GM18870 (cell line): ENCODE data around the gene ARMS2.

Source experiments
- ATAC-seq: cut with Tn5 transposase; IDR thresholded peaks from one replicate; pipeline ENCODE4 v1.9.1; 2021; ENCODE audit warnings: moderate library complexity; ENCODE audit not compliant: unreplicated experiment

The ARMS2 gene

DNA sequence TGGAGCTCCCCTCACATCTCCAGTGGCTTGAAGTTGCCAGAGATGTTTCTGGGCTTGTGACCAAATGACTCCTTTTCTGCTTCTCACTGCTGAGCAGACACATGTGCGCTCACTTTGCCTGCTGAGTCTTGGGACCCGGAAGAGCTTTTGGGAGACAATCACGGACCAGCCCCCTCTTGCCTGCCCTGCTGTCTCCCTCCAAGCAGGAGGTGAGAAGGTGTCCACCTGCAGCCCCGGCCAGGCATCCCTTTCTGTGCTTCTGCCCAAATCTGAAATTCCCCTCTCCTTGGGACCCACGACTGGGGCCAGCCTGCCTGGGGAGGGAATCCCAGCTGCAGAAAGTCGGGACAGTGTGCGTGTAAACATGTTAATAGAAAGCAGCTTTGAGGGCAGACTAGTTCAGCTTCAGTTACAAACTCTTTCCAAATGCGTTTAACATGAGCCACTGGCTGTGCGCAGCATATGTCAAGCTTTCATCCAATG is 38.6 kb downstream of the ARMS2 start:
- no peak for ATAC-seq

- ATAC-seq: no peak
Measured at GRCh38 chr10:122493761-122494160, 39.3 kb downstream of the ARMS2 start.

- no peak for ATAC-seq
Measured at GRCh38 chr10:122494173-122494820, 39.8 kb downstream of the ARMS2 start.

DNA sequence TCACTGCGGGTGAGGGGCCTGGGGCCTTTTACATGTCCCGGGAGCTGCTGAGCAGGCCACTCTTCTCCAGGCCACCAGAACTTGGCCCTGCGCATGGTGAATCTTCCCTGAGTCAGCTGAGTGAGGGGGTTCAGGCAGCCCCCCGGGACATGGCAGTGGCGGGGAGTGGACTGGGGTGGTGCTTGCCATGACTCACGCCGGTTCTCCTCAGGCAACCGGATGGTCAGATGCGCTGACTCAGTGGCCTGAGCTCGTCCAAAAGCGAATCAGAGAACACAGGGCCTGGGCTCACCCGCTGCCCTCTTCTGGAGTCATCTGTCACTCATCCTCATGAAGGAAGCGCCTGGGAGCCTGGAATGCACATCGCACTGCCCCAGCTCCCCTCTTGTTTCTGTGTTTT is 40.4 kb downstream of the ARMS2 start:
- ATAC-seq: no peak

DNA sequence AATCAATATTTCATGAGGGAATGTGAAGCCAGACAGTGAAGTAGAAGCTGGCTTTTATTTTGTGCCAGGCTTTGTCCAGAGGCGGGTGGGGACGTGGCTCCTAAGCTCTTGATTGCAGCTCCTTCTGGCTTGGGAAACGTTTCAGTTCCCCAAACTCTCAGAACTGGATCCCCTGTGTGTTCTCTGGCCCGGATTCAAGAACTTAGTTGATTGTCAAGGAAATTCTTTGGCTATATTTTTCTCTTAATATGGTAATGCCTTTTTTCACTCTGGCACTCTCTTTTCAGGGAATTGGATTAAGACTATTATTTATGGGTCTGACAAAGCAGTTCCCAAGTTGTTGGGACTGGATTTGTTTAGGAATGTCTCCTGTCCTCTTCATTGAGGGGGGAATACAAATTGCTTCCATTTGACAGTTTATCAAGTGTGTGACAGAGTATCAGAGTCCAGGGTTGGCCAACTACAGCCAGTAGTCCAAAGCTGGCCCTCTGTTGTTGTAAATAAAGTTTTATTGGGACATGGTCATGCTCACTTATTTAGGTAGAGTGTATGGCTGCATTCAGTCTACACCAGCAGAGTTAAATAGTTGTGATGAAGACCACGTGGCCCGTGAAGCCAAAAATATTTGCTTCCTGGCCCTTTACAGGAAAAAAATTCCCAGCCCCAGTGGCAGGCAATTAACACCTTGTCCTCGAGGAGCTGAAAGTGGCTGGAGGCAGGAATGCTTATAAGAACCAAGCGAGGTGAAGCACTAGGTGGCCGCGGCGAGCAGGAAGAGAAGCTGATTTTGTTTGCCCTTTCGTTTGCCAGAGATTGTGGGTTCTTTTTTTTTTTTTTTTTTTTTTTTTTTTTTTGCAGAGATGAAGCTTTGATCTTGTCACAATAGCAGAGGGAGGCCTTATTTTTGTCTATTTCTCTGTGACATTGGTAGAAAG is 41.2 kb downstream of the ARMS2 start:
- ATAC-seq: no peak

DNA sequence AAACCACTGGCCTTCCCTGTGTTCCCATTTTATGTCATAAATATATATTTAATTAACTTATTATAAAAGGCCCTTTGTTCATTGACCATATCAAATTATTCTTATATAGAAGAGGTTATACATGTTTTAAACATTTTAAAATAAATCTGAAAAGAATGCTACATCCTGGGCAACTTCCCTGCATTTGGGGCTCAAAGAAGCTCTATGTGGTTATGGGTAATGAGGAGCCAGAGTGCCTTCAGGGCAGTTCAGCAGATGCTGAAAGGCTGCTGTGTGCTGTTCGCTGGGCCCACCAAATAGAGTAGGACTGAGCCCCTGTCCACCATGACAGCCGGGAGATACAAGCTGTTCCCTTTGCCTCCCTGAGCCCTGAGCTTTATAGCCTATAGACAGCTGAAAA is 42.8 kb downstream of the ARMS2 start:
- no peak for ATAC-seq

DNA sequence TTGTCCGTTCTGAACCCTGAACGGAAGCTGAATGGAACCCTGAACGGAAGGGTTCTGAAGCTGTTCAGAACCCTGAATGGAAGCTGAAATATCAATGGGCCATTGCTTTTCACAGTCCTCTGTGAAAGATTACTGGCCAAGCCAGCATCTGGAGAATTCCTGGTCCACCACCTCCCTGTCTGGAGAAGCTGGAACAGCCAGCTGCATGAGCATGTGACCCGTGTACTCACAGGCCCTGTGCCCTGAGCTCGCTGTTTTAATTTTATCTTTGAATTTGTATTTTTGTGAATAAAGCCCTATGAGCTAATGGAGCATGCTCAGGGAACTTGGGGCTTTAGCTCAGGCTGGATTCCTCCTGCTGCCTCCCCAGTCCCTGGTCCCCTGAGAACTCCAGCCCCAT is 44.1 kb downstream of the ARMS2 start:
- no peak for ATAC-seq

GRCh38 chr10:122499012-122499411 is 44.6 kb downstream of the ARMS2 start:
- no peak for ATAC-seq

DNA sequence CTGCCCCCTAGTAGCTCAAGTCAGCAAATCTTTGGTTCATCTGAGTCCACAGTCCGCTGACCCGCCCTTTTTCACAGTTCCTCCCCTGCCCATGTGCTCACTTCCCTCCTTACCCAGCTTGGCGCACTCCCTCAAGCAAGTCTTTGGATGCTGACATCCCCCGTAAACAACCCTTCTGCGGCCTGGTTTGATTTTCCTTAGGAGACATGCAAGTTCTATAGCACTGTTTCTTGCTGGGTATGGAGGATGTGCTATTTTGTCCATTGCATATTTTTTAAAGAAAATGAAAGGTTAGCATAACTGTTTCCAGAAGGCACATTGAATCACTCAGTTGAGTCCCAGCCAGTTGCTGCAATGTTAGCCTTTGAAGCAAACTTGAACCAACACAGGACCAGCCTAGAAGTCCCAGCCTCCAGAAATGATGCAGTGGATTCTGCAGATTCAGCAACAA is 45.1 kb downstream of the ARMS2 start:
- no peak for ATAC-seq

GRCh38 chr10:122500194-122500593 is 45.7 kb downstream of the ARMS2 start:
- ATAC-seq: no peak

DNA sequence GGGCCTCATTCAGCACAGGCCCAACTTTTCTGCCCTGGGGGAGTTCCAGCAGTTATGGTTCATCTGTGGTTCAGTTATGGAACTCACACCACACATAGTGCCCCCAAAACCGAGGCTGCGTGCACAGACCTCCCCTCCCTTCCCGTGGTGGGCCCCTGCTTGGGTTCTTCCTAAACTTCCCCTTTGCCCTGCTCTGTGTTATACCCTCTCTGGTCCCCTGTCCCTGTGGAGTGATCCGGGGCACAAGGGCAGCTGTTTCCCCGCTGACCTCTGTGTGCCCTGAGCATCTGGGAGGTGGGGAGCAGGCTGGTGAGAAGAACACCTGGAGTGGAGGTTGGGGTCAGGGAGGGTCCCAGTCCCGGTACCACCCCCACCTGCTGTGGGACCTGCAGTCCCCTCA is 46.3 kb downstream of the ARMS2 start:
- ATAC-seq: no peak

DNA sequence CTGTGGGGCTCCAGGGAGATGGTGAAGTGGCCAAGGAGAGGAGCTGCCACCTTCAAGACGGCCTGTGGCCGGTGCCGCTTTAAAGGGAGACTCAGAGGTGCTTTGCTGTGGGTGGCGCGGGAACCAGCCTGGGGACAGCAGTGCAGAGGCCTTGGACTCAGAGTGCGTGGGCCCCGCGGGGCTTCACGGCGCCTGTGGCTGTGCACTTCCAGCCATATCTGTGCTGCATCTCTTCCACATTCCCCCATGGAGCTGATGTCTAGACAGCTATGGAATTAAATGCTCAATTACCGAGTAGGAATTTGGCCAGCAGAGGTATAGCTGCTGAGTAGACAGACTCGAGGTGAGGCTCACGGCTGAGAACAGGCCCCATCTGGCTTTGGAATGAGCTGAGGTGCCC is 48.6 kb downstream of the ARMS2 start:
- no peak for ATAC-seq

DNA sequence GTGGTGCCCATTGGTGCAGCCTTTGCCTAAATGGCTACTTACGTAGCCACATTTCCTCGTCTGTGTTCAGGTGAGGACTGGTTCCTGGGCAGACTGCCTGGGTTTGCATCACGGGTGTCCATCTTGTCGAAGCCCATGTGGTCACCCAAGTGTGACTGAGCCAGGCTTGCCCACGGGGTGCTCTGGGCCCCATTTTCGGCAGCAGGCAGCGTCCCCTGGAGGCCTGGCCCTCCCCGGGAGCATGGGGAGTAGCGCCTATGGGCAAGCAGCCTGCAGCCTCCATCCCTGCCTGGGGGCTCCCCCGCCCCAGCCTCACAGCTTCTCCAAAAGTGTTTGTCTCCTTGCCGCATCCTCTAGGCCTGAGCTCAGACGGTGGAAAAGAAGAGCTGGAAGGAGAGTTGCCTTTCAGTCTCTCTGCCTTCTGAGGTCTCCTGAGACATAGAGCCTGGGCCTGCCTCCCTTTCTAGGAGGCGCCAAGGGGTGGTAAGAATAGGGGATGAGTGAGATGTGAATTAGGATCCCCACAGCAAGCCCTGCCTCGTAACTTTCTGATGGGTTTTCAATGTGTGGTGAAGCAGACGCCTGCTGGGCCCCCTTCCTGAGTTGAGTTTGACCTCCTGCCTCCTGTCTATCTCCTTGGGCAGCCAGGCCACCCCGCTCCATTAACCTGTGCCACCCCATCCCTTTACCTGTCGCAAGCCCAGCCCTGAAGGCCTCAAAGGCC is 49.6 kb downstream of the ARMS2 start:
- no peak for ATAC-seq

- no peak for ATAC-seq
Measured at GRCh38 chr10:122504610-122504950, 50.1 kb downstream of the ARMS2 start.

DNA sequence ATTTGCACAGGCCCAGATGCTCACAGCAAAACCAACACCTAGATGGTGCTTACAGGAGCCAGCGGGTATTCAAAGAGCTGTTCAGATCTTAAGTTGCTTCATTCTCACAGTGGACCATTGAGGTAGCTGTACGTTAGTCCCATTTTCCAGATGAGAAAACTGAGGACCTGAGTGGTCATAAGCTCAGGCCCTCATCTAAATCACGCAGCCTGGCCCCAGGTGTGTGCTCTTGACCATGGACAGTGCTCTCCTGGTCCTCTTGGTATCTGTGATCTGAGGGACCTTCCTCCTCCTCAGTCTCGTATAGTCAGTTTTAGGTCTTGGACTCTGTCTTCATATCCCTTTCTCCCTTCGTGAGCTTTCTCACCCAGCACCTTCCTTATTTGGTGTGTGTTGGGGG is 50.6 kb downstream of the ARMS2 start:
- no peak for ATAC-seq

GRCh38 chr10:122505885-122506645 is 51.6 kb downstream of the ARMS2 start:
- ATAC-seq: no peak
